DOHH2 (cell line): ENCODE results near the gene AKNA.

ENCODE experiments used
- EZH2phosphoT487 ChIP-seq: fragments of 200-600 bp; sonication (generic); IDR thresholded peaks from 2 replicates; pipeline ENCODE4 v1.6.1; 2017; ENCODE audit warnings: borderline replicate concordance, mild to moderate bottlenecking, antibody characterized with exemption, low read length, moderate library complexity, mixed read lengths
- TF ChIP-seq, protein P1 (sequence below): fragments of 200-600 bp; sonication (generic); IDR thresholded peaks from one replicate; pipeline ENCODE4 v1.5.1; 2014; ENCODE audit warnings: antibody characterized with exemption, mild to moderate bottlenecking, low read depth, low read length; ENCODE audit not compliant: poor library complexity, severe bottlenecking

GRCh38 chr9:114371973-114372917, 15.5 kb downstream of the AKNA start:
- TF ChIP-seq, protein P1, sequence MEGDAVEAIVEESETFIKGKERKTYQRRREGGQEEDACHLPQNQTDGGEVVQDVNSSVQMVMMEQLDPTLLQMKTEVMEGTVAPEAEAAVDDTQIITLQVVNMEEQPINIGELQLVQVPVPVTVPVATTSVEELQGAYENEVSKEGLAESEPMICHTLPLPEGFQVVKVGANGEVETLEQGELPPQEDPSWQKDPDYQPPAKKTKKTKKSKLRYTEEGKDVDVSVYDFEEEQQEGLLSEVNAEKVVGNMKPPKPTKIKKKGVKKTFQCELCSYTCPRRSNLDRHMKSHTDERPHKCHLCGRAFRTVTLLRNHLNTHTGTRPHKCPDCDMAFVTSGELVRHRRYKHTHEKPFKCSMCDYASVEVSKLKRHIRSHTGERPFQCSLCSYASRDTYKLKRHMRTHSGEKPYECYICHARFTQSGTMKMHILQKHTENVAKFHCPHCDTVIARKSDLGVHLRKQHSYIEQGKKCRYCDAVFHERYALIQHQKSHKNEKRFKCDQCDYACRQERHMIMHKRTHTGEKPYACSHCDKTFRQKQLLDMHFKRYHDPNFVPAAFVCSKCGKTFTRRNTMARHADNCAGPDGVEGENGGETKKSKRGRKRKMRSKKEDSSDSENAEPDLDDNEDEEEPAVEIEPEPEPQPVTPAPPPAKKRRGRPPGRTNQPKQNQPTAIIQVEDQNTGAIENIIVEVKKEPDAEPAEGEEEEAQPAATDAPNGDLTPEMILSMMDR = no peak
- TF ChIP-seq EZH2phosphoT487 = no peak
